CD14-positive monocyte (primary cell): ENCODE data around the gene MRPL36. TPM values are rescaled to one million over a fixed set of nuclear protein-coding genes. Genes with fewer than 3 reads are reported as not detected.

ENCODE experiments used
- DNase-seq, 3 donors: peaks; one replicate each; pipeline ENCODE4 v3.0.0-alpha.2; 2011 to 2022
- H2AFZ ChIP-seq: 2 replicates; pipeline ENCODE4 v1.6.0; 2012; ENCODE audit warnings: mild to moderate bottlenecking, low read depth, low read length, inconsistent platforms; ENCODE audit not compliant: insufficient read depth, poor library complexity, severe bottlenecking
- H3K27ac ChIP-seq, 2 donors: 1 replicate in 1 of 2; 2 replicates in 1 of 2; pipeline ENCODE4 v1.5.1; 2012 to 2013; ENCODE audit warnings: low read length in 2 of 2, control low read depth in 1 of 2, inconsistent platforms in 1 of 2, low read depth in 1 of 2, mild to moderate bottlenecking in 1 of 2
- H3K27me3 ChIP-seq, 2 donors: one replicate each; pipeline versions ENCODE4 v1.6.0 to v1.6.1; 2011 to 2013; ENCODE audit warnings: low read length in 2 of 2; ENCODE audit not compliant: control insufficient read depth in 2 of 2, insufficient read depth in 2 of 2
- H3K36me3 ChIP-seq, 2 donors: replicated peaks in 1 of 2; 1 replicate in 1 of 2; 2 replicates in 1 of 2; pipeline versions ENCODE4 v1.5.1 to v1.6.1; 2012 to 2013; ENCODE audit warnings: low read length in 2 of 2, control low read depth in 1 of 2, inconsistent platforms in 1 of 2, mild to moderate bottlenecking in 1 of 2; ENCODE audit not compliant: insufficient read depth in 2 of 2, control insufficient read depth in 1 of 2
- H3K4me1 ChIP-seq, 2 donors: 1 replicate in 1 of 2; 2 replicates in 1 of 2; pipeline versions ENCODE4 v1.5.1 to v1.6.1; 2012 to 2013; ENCODE audit warnings: low read length in 2 of 2, control low read depth in 1 of 2, inconsistent platforms in 1 of 2, mild to moderate bottlenecking in 1 of 2, moderate library complexity in 1 of 2; ENCODE audit not compliant: insufficient read depth in 2 of 2, control insufficient read depth in 1 of 2
- H3K4me2 ChIP-seq: replicated peaks from 2 replicates; pipeline ENCODE3; 2012; ENCODE audit warnings: low read length, moderate library complexity, mild to moderate bottlenecking; ENCODE audit not compliant: poor library complexity, severe bottlenecking; ENCODE audit errors: extremely low read depth
- H3K4me3 ChIP-seq, 3 experiments: fragments of 200-600 bp in 1 of 3; sonication (generic) in 1 of 3; replicated peaks in 1 of 3; 1 replicate in 2 of 3; 2 replicates in 1 of 3; pipeline ENCODE4 v1.5.1; 2011 to 2013; ENCODE audit warnings: low read length in 3 of 3, mild to moderate bottlenecking in 3 of 3, control low read depth in 2 of 3, low read depth in 2 of 3, inconsistent platforms in 1 of 3, moderate library complexity in 1 of 3
- H3K79me2 ChIP-seq: 2 replicates; pipeline ENCODE4 v1.6.0; 2012; ENCODE audit warnings: mild to moderate bottlenecking, control low read depth, inconsistent platforms, low read length, moderate library complexity; ENCODE audit not compliant: insufficient read depth
- H3K9ac ChIP-seq: 2 replicates; pipeline ENCODE4 v1.6.0; 2017; ENCODE audit warnings: low read length, mild to moderate bottlenecking; ENCODE audit not compliant: insufficient read depth, poor library complexity, severe bottlenecking
- H3K9me3 ChIP-seq, 2 donors: replicated peaks in 1 of 2; 1 replicate in 1 of 2; 2 replicates in 1 of 2; pipeline versions ENCODE4 v1.5.1 to v1.6.1; 2012 to 2013; ENCODE audit warnings: low read length in 2 of 2, control low read depth in 1 of 2; ENCODE audit not compliant: control insufficient read depth in 1 of 2, insufficient read depth in 1 of 2
- H4K20me1 ChIP-seq: 2 replicates; pipeline ENCODE4 v1.6.0; 2012; ENCODE audit warnings: mild to moderate bottlenecking, low read length, control low read depth, moderate library complexity; ENCODE audit not compliant: insufficient read depth
- H3K27ac Mint-ChIP-seq, 7 donors: one replicate each; pipeline ENCODE4 v1.8.0; 2020; ENCODE audit warnings: mild to moderate bottlenecking in 7 of 7, mixed read lengths in 7 of 7, moderate library complexity in 6 of 7, inconsistent platforms in 2 of 7
- H3K27me3 Mint-ChIP-seq, 3 donors: one replicate each; pipeline ENCODE4 v1.8.0; 2021 to 2022; ENCODE audit warnings: low read depth in 3 of 3, mild to moderate bottlenecking in 3 of 3, mixed read lengths in 3 of 3, moderate library complexity in 3 of 3, inconsistent platforms in 1 of 3
- H3K36me3 Mint-ChIP-seq, 2 donors: one replicate each; pipeline ENCODE4 v1.8.0; 2020; ENCODE audit warnings: mixed read lengths in 2 of 2, inconsistent platforms in 1 of 2, mild to moderate bottlenecking in 1 of 2
- H3K4me1 Mint-ChIP-seq: one replicate; pipeline ENCODE4 v1.8.0; 2020; ENCODE audit warnings: mild to moderate bottlenecking, mixed read lengths
- H3K4me3 Mint-ChIP-seq, 2 donors: one replicate each; pipeline ENCODE4 v1.8.0; 2020; ENCODE audit warnings: mild to moderate bottlenecking in 2 of 2, mixed read lengths in 2 of 2, moderate library complexity in 1 of 2
- H3K9me3 Mint-ChIP-seq, 7 donors: one replicate each; pipeline ENCODE4 v1.8.0; 2020 to 2022; ENCODE audit warnings: mixed read lengths in 7 of 7, mild to moderate bottlenecking in 6 of 7, moderate library complexity in 6 of 7, inconsistent platforms in 2 of 7
- WGBS: methylation state at CpG from one replicate; pipeline ENCODE4 v1.1.5; 2013; ENCODE audit warnings: missing lambda C conversion rate; ENCODE audit not compliant: insufficient coverage; 5-methylcytosine and 5-hydroxymethylcytosine counted together
- intact Hi-C, 2 donors: fragments of 100-400 bp; cut with micrococcal nuclease; formaldehyde crosslinking; loops; one replicate each; pipeline versions ENCODE4 v1.15.0 to v1.15.1; 2023
- polyA plus RNA-seq, 3 donors: library from polyadenylated mRNA; depleted of rRNA in 1 of 3; unstranded in 2 of 3; stranded (reverse) in 1 of 3; fragments of 300-500 nt in 2 of 3; fragments of >200 nt in 1 of 3; fragmentation: Illumina TruSeq in 2 of 3; gene quantifications; 1 replicate in 2 of 3; 2 replicates in 1 of 3; pipeline ENCODE4 v1.2.3, GENCODE V29; 2012 to 2021
- TF ChIP-seq, protein P1 (sequence below): fragments of 200-600 bp; IDR thresholded peaks from one replicate; pipeline ENCODE4 v1.8.0; 2022; ENCODE audit warnings: antibody characterized with exemption, mild to moderate bottlenecking

The MRPL36 gene
- polyA plus RNA-seq, 3 donors: 17.9 to 81.7 (median 65.9) TPM

DNA sequence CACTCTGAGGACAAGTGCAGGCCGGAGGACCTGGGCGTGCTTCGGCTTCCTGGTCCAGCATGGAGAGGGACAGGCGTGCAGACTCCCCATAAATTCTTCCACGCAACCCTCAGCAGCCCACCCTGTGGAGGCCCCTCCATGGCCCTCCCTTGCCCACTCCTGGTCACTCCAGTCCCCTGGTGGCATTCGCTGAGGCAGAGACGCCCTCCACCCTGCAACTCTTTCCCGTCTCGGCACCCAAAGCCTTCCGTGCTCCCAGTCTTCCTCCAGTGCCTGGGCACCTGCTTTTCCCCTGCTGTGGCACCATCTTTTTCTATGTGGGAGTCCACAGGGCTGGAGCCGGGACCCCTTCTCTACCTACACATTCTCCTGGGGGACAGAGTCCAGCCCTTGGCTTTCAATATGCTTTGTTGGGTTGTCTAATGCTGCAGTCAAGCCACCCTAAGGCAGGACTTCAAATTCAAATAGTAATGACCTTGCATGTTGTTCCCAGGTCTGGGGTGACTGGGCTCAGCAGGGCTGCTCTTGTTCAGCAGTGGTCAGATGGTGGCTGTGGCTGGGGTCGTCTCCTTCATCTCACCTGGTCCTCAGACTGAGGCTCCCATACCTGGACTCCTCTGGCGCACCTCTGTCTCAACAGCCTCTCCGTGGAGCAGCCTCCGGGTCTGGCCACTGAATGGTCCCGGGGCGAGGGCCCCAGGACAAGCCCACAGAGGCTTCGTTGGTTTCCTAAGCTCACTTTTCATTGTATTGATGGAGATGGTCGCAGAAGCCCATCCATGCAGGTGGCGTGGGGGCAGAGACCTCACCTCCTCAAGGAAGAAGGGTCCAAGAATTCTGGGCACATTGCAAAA lies 15.2 kb downstream of the MRPL36 start:
- no peak overlapping the region for H3K27ac ChIP-seq
- H3K27me3 Mint-ChIP-seq: peaks cover 2 to 11% (median 6%) of the 10 kb centered on the region in 3 donors
- no peaks in the 10 kb centered on the region for H3K4me1 Mint-ChIP-seq
- TF ChIP-seq, protein P1, sequence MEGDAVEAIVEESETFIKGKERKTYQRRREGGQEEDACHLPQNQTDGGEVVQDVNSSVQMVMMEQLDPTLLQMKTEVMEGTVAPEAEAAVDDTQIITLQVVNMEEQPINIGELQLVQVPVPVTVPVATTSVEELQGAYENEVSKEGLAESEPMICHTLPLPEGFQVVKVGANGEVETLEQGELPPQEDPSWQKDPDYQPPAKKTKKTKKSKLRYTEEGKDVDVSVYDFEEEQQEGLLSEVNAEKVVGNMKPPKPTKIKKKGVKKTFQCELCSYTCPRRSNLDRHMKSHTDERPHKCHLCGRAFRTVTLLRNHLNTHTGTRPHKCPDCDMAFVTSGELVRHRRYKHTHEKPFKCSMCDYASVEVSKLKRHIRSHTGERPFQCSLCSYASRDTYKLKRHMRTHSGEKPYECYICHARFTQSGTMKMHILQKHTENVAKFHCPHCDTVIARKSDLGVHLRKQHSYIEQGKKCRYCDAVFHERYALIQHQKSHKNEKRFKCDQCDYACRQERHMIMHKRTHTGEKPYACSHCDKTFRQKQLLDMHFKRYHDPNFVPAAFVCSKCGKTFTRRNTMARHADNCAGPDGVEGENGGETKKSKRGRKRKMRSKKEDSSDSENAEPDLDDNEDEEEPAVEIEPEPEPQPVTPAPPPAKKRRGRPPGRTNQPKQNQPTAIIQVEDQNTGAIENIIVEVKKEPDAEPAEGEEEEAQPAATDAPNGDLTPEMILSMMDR: no peak
- H3K36me3 Mint-ChIP-seq: no peaks in the 10 kb centered on the region
- 87% methylated on average over 19 of the region's 20 CpGs for WGBS
- no peaks in the 10 kb centered on the region for H3K36me3 ChIP-seq
- H3K9ac ChIP-seq: no peak overlapping the region
- no peak overlapping the region for H2AFZ ChIP-seq
- H3K79me2 ChIP-seq: no peaks in the 10 kb centered on the region
- H3K9me3 Mint-ChIP-seq: no peaks in the 10 kb centered on the region
- no peaks in the 10 kb centered on the region for H3K4me1 ChIP-seq
- no peaks in the 10 kb centered on the region for H3K9me3 ChIP-seq
- no peak overlapping the region for H3K4me3 Mint-ChIP-seq
- intact Hi-C loops: no loop called here
- no peak overlapping the region for H3K4me3 ChIP-seq
- no peak for DNase-seq
- peaks cover 0 to 3% of the 10 kb centered on the region in 2 donors for H3K27me3 ChIP-seq
- no peak overlapping the region for H3K4me2 ChIP-seq
- no peaks in the 10 kb centered on the region for H4K20me1 ChIP-seq
- no peak overlapping the region for H3K27ac Mint-ChIP-seq

DNA sequence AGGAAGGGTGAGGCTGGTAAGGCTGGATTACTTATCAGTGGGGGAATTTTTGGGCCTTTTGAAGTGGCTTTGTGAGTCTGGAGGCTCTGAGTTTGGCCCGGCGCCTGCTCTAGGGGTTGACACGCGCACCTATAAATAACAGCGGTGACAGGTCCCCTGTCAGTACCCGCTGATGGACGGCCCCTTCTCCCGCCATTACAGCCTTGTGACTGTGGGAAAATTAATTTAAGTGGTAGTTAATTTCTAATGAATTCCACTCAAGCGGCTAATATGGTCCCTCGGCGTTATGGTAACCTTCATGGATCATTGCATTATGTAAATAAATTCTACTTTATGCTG lies 16.5 kb downstream of the MRPL36 start:
- Histone ChIP-seq H3K79me2 (no peaks in the 10 kb centered on the region), H3K4me2 (no peak overlapping the region), H4K20me1 (no peaks in the 10 kb centered on the region), H2AFZ (no peak overlapping the region), H3K27ac (no peak overlapping the region), H3K27me3 (peaks cover 0 to 3% of the 10 kb centered on the region in 2 donors), H3K36me3 (no peaks in the 10 kb centered on the region), H3K9me3 (no peaks in the 10 kb centered on the region), H3K9ac (no peak overlapping the region), H3K4me1 (no peaks in the 10 kb centered on the region), H3K4me3 (no peak overlapping the region)
- no peak for DNase-seq
- no peak overlapping the region for H3K27ac Mint-ChIP-seq
- WGBS: 67% methylated on average over 2 of the region's 11 CpGs
- no peak overlapping the region for H3K4me3 Mint-ChIP-seq
- no peaks in the 10 kb centered on the region for H3K36me3 Mint-ChIP-seq
- intact Hi-C loops: no loop called here
- TF ChIP-seq, protein P1: no peak
- H3K9me3 Mint-ChIP-seq: no peaks in the 10 kb centered on the region
- peaks cover 2 to 11% (median 4%) of the 10 kb centered on the region in 3 donors for H3K27me3 Mint-ChIP-seq
- no peaks in the 10 kb centered on the region for H3K4me1 Mint-ChIP-seq
